HG02938 (cell line): ENCODE data around the gene MCF2L2.

Experiments used
- ATAC-seq: cut with Tn5 transposase; IDR thresholded peaks from one replicate; pipeline ENCODE4 v1.9.1; 2021; ENCODE audit warnings: mild to moderate bottlenecking, moderate library complexity; ENCODE audit not compliant: unreplicated experiment

The MCF2L2 gene

GRCh38 chr3:183370391-183370790 lies 58.0 kb downstream of the MCF2L2 start:
- ATAC-seq: no peak

GRCh38 chr3:183369627-183370026 lies 58.8 kb downstream of the MCF2L2 start:
- no peak for ATAC-seq

- ATAC-seq: no peak
Measured at GRCh38 chr3:183369117-183369516, 59.3 kb downstream of the MCF2L2 start.

DNA sequence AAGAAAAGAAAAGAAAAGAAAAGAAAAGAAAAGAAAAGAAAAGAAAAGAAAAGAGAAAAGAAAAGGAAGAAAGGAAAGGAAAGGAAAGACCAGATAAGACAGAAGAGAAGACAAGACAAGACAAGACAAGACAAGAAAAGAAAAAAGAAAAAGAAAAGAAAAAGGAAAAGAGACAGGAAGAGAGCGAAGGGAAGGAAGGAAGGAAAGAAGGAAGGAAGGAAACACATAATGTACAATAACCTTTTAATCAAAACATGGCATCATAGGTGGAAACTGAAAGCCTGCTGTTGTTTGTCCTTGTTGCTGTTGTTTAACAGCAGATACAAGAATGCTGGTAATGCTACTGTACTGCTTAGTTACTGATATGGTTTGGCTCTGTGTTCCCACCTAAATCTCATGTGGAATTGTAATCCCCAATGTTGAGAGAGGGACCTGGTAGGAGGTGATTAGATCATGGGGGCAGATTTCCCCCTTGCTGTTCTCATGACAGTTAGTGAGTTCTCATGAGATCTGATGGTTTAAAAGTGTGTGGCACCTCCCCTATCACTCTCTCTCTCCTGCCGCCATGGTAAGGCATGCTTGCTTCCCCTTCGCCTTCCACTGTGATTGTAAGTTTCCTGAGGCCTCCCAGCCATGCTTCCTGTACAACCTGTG lies 67.3 kb downstream of the MCF2L2 start:
- no peak for ATAC-seq

- no peak for ATAC-seq
Measured at GRCh38 chr3:183359036-183359435, 69.4 kb downstream of the MCF2L2 start.

DNA sequence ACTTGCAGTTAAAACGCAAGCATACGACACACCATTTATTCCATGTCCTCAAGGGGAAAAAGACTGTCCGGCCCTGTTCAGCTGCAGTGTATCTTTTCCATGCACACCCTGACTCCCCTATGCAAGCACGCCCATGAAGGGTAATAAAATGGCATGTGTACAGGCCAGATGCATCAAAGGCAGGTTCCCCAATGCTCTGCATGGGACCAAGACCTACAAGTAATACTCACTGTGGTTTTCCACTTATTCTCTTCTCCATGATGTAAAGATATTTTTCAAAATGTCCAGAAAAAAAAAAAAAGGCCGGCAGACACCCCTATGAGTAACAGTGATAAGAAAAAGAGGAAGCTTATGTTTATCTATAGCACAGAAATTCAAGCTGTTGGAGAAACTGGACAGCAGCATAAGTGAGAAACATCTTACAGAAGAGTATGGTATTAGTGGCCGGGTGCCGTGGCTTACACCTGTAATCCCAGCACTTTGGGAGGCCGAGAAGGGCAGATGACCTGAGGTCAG lies 70.8 kb downstream of the MCF2L2 start:
- ATAC-seq: no peak

DNA sequence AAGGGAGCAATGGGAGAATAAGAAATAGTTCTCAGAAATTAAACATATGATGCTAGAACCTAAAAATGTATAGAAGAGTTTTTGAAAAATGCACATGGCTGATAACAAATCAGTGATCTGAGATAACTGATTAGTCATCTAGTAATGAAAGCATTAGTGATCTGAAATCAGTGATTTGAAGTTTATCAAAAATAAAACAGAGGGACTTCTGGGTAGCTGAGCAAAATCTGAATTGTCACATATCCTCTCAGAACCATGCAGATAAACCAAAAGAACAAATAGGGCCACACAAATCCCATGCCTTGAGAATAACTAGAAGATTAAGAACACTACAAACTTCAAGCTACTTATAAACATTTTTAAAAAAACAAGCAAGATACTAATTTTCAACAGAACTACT lies 71.5 kb downstream of the MCF2L2 start:
- ATAC-seq: no peak

GRCh38 chr3:183354874-183355273 lies 73.5 kb downstream of the MCF2L2 start:
- no peak for ATAC-seq

DNA sequence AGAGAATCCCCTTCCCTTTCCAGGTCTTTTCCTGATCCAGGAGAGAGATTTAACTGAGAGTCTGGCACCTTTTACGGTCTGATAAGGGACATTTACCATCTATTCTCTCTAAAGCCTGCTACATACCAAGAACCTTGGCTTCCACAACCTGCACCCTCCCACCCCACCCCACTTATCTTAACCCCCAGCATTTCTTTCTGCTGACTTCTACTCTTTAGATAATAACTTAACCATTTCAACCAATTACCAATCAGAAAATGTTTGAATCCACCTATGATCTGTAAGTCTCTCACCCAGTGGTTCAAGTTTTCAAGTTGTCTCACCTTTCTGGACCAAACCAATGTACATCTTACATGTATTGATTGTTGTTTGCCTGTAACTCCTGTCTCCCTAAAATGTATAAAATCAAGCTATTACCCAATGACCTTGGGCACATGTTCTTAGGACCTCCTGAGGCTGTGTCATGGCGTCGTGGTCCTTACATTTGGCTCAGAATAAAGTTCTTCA lies 74.0 kb downstream of the MCF2L2 start:
- no peak for ATAC-seq

DNA sequence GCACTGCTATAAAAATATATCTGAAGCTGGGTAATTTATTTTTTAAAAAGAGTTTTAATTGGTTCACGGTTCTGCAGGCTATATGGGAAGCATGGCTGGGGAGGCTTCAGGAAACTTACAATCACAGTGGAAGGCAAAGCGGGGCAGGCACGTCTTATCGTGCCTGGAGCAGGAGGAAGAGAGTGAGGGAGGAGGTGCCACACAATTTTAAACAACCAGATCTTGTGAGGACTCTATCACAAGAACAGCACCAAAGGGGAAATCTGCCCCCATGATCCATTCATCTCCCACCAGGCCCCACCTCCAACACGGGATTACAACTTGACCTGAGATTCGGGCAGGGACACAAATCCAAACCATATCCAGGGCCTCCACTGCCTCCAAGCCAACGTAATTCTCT lies 75.0 kb downstream of the MCF2L2 start:
- ATAC-seq: no peak

- no peak for ATAC-seq
Measured at GRCh38 chr3:183350164-183350563, 78.3 kb downstream of the MCF2L2 start.

- ATAC-seq: no peak
Measured at GRCh38 chr3:183349421-183350157, 78.8 kb downstream of the MCF2L2 start.

DNA sequence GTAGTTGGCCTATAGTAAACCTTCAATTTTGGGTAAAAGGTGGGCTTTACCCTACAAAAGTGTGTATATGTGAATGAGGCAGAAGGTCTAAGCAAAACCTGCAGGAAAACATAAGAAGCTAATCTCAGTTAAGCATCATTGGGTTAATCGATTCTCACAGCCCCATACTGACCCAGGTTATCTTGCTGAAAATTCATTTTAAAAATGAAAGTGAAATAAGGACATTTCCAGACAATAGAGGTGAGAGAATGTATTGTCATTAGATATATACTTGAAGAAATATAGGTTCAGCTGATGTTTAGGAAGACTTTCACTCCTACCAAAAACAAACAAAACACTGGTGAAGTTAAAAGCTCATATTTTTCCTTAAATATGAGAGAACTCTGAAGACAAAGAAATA lies 85.6 kb downstream of the MCF2L2 start:
- no peak for ATAC-seq

GRCh38 chr3:183341545-183342288 lies 86.7 kb downstream of the MCF2L2 start:
- ATAC-seq: no peak

GRCh38 chr3:183340222-183340621 lies 88.2 kb downstream of the MCF2L2 start:
- ATAC-seq: no peak

GRCh38 chr3:183339461-183340086 lies 88.8 kb downstream of the MCF2L2 start:
- no peak for ATAC-seq

DNA sequence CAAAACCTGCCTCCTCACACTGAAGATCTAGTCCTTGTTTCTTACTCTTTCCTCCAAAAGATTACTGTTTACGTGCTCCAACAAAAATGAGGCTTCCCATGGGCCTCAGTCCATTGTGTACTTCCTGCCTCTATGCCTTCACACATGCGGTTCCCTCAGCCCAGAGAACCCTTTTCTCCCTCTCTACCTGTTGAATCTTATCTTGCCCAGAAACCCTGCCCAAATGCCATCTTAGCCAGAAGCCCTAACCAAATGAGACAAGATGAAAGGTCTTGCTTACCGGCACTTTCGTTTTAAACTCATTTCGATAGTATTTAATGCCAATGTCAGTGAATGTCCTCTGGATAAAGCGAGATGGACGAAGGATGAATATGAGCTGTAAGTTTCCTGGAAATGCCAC lies 89.9 kb downstream of the MCF2L2 start:
- no peak for ATAC-seq

DNA sequence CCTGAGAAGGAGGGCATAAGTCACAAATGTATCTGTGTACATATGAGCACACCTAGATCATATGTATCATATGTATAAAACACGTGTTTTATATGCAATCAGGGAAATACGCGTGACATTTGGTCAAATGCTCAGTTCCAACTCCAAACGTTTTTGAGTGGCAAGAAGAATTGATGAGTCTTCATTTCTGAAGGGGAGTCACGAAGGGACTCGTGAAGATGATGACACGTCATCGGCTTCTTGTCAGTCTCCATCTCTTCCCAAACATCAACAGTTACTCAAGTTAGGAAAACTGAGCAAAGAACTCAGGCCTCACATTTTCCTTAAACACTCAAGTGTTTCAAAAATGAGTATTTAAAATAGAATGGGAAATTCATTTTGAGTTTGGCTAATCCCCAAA lies 95.9 kb downstream of the MCF2L2 start:
- no peak for ATAC-seq

GRCh38 chr3:183331498-183331897 lies 96.9 kb downstream of the MCF2L2 start:
- ATAC-seq: no peak

DNA sequence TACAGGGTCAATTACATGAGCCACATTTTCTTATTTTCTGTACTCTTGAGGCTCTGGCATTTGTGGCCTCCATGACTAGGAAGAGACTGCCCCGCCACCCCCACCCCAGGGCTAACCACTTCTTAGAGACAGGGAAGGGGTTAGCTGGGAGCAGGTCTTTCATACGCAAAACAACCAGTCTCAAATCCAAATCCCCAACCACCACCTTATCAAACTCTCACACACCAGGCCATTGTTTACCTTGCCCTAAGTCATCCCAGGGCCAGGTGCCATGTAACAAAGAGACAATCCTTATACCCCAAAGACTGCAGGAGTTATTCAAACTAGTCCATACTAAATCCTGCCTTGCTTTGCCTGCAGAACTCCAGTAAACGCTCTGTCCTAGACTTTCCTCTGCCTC lies 97.5 kb downstream of the MCF2L2 start:
- no peak for ATAC-seq

DNA sequence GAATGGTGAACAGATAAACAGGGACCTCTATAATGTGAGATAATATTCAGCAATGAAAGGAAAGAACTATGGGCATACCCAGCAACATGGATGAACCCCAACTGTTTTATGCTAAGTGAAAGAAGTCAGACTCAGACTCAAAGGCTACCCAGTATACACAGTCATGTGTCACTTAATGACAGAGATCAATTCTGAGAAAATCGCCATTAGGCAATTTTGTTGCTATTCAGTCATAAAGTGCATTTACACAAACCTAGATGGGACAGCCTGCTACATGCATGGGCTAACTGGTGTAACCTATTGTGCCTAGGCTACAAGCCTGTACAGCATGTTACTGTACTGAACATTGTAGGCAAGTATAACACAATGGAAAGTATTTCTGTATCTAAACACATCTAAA lies 98.9 kb downstream of the MCF2L2 start:
- no peak for ATAC-seq
